ENCODE results near the gene RNF175.

RNF175 gene

DNA sequence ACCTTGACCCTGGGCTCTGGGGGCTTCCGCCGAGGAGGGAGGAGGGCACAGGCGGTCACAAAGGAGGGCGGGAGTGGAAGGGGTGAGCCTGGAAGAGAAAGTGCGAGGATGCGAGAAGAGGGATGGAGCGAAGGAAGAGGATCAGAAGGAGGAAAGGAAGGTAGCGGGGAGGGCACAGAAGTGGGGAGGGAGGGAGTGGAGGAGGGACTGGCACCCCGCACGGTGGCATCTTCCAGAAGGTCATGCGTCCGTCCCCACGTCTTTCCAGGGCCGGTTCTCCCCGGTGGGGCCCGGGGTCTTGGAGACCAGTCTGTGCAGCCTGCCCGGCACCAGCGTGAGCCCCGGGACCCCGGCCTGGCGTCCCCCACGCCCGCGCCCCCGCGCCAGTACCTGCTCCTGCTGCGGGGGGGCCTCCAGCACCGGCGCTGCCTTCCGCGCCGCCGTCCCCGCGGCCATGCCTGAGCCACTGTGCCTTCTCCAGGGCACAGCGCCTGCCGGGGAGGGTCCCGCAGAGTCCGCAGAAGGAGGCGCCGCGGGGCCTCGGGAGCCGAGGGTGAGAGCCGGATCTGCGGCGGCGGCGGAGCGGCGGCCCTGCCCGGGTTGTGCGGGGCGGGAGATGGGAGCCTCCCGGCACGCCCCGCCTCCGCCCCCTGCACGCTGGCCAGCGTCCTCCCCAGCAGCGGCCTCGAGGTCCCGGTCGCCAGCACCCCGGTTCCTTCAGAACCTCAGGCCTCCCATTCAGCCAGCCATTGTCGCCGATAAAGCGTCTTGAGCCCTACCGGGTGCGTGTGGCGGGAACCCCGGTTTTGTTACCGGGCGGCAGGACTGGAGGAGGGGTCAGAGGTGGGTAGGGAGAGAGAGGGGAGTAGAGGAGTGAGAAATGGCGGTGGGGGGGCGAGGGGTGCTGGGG lies at the start of gene RNF175:
RNF175 (minus strand) TSS at position 618 of the 910 bp plus-strand sequence; CDS start at position 456, 162 bp downstream.
- no peak for DNase-seq (ENCODE audit: low read depth, low spot score)

DNA sequence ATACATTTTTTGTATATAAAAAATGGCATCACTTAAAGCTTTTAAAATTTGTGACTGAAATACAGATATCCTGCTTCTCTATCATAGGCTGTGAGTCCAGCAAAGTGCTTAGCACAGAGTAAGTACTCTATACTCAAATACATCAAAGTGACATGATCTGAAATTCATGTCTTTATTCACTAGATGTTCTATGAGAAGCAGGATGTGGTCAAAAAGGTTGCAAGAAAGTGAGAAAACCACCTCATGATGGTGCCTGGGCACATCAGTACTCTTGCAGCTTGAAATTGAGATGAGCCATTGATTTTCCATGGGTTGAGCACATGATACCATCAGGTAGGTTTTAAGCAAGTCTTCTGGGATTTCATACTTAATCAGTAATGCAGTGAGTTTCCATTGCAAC lies 49.5 kb upstream of the RNF175 start:
- no peak for DNase-seq (ENCODE audit: low read depth, low spot score)

DNA sequence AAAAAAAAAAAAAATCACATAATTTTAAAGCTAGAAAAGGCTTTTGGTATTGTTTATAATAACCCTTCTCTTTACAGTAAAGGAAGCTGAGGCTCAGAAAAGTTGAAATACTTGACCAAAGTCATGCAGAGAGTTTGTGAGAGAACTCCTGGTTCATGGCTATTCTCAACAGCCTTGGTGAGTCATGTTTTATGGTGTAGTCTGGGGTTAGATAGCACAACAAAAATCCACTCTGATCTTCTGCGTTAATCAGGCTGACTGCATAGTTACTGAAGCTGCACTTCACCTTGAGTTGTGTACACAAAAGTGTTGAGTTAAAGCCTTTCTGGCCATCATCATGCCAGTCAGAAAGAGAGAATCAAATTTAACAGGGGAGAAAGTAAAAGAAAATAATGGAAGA lies 48.4 kb upstream of the RNF175 start:
- DNase-seq (ENCODE audit: low read depth, low spot score) = no peak

DNA sequence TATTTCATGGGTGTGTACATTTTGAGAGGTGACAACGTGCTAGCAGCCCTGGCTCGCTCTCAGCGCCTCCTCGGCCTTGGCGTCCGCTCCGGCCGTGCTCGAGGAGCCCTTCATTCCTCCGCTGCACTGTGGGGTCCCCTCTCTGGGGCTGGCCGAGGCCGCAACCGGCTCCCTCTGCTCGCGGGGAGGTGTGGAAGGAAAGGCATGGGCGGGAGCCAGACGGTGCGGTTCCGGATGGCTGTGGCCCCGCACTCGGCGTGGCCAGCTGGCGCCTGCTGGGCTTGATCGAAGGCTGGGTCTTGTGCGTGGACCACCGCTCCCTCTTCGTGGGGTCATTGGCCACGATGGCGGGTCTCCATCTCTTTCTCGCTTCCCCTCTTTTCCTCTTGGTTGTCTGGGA lies 46.2 kb upstream of the RNF175 start:
- DNase-seq (ENCODE audit: low read depth, low spot score) = no peak

DNA sequence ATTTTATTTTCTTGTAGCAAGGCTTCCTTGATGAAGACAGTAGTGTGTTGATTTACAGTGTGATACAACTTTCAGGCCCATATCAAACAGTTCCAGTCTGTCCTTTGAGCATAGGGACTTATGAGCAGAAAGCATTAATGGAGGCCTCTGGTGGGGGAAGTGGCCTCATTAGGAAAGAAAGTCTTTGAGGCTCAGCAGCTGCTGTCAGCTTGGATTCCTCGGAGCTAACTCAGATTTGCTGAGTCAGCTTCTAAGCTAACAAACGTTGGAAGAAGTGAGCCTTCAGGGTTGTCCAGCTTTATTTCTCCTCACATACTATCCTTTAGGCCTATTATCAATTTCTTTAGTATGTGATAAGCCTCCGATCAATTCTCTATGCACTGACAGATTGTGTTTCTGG lies 44.9 kb upstream of the RNF175 start:
- no peak for DNase-seq (ENCODE audit: low read depth, low spot score)

DNA sequence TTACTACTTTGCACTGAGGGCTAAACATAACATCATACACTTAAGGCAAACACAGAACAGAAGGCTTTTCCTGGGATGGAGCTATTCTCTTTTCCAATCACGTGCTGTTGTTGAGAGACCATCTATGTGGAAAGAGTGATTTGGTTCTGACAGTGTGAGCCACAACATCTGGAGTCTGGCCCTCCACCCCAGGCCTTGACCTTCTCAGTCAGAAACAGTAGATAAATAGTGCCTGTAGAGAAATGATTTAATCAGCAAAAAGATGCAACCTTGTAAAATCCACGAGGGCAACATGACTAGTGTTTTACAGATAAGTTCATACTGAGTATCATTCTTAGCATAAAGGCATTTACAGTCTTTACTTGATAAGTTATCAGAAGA lies 39.9 kb upstream of the RNF175 start:
- DNase-seq (ENCODE audit: low read depth, low spot score) = no peak

DNA sequence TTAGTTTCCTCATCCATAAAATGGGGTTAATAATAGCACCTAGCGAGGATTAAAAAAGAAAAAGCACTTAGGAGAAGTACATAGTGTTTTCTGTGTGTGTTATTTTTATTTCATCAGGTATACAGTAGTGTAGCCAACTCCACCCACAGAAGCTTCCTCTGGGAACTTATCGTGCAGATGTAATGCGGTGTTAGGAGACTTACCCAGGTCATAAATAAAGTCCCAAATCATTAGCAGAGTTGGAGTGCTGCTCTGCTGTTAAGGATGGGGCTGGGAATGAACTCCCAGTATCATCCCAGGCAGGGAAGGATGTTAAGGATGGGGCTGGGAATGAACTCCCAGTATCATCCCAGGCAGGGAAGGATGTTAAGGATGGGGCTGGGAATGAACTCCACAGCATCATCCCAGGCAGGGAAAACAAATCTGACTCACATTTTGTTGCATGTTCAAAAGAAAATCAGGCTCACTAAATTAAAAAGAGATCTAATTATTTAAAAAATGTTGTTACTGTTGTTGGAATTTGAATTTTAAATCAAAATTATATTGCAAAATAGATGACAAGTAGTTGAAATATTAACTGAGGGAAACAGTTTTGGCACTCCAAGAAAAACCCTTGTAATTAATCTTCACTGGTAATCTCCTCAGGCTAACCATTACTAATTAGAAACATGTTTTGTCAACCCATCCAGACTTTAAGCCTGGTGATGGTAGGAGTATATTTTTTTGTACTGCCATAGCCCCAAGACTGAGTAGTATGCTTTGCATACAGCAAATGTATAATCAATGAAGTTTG lies 39.3 kb upstream of the RNF175 start:
- no peak for DNase-seq (ENCODE audit: low read depth, low spot score)

DNA sequence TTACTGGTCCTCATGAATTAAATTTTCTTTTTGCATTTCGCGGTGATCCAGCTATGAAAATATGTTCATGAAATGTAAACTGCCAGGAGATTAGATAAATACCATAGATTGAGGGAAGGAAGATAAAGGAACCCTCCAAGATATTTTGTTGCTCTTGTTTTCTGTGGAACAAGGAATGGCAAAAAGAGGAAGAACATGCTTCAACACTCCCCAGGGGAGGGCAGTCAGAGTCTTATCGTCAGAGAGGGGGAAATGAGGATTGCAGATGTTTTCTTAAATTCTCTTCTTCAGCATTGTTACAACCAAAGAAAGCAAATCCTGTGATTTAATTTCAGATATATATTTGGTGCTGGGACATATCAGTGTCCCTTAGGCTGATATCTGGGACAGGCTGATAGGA lies 38.6 kb upstream of the RNF175 start:
- DNase-seq (ENCODE audit: low read depth, low spot score) = no peak

DNA sequence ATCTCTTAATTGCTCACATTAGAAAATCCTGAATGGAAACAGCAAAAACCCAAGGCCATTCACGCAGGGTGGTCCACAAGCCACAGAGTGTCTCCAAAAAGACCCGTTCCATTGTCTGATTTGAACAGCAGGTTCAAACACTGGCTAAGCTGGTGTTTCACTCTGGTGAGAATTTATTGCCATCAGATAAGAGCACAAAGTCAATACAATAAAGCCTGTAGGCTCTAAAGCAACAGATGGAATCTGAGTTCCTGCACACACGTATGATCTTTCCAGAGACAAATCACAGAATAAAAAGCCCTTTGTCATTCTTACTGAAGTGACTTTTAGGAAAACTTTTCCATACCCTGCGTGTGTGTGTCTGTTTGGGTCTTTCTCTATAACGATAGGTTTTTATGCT lies 34.2 kb upstream of the RNF175 start:
- no peak for DNase-seq (ENCODE audit: low read depth, low spot score)

DNA sequence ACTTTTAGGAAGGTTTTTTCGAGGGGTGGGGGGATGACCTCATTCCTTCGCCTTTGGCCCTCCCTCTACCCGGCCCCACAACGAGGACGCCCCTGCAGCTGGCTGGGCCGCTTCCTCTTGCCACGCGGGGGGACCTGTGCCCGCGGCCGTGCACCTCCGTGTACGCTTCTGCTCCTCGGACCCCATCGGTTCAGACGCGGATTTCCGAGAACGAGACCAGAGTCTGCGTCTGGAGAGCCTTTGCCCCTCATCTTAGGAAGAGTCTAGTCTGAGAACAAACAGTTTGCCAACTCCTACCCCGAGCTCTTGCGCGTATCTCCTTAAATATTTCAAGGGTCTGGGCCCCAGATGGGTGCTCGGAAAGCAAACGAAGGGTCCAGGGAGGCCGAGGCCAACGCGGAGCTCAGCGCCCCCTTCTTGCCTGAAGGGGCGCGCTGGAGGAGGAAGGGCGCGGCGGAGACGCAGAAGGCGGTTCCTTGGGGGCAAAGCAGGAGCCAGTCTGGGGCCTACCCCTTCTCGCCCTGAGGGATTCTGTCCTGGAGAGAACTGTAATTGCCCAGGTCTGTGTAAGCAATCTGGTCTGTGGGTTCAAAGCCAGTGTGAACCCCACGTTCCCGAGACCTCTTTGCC lies 32.9 kb upstream of the RNF175 start:
- no peak for DNase-seq (ENCODE audit: low read depth, low spot score)

DNA sequence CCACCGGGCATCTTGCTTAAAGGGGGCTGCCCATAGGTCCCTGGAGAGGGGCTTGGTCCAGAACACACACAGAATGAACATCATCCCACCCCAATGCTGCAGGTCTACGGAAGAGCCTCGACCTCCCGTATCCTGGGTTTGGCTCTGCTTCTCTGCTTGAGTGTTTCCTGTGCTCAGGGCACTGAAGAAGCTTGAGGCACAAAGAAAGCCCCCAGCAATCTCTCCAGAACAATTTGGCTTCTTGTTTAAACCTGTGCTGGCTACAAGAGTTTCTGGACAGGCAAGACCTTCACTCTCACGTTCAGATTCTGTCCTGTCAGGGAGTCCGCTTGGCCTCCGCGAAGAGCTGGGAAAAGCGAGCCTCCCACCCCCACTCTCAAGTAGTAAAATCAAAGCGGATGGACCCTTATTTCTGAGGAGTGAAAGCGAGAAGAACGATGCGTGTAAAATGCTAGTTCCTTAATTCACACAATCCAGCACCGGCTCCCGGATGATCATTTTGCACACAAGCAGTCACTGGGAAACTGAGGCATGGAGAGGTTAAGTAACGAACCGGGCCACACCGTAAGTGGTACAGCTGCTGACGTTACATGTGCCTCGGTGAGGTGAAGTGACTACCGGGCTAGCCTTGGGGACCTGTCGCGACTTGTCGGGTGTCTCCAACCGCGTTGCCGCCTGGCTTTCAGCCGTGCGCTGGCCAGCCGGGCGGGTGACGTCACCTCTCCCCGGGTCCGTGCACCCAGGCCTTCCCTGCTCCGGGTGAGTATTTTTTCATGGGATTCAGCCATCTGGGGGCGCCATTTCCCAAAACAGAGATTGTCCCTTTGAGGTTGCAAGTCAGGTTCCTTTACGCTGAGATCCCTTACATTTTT lies 32.2 kb upstream of the RNF175 start:
- no peak for DNase-seq (ENCODE audit: low read depth, low spot score)

DNA sequence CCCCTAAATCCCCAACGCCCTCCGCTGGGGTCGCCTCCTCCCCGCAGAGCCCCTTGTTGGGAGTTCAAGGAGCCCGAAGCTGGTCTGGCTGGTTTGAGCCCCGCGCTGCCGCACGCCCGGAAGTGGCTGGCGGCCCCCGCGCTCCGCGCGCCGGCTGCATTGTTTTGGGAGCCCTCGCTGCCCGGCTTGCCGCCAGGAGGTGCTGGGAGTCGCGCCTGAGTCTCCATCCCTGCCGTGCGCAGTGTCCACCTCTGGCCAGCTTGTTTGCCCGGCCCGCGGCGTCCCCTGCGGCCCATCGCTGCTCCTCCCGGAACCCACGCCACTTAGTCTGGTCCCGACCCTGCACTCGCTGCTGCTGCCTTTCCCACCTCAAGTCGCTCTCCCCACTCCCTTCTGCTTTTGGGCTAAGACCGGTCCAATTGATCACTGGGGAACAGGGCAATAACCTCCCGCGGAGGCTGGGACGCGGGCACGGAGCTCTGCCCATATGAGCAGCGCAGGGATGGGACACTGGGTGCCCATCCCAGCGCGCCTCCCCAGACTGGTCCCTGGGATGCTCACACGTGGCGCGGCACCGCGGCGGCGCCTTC lies 31.2 kb upstream of the RNF175 start:
- DNase-seq (ENCODE audit: low read depth, low spot score) = no peak

DNA sequence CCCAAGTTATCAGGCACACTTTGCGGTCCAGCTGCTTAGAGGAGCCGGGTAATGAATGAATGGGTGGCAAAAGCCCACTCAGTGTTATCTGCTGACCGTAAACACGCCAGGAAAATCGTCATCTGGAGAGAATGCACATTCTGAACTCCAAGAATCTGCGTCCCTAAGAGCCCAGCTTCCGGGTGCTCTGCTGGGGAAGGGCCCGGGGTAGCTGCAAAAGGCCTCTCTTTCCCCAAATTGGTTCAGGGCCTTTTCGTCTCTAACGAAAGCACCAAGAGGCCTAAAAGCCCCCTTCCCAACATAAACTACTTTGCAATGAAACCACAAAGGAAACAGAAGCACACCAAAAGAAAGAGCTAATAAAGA lies 30.7 kb upstream of the RNF175 start:
- DNase-seq (ENCODE audit: low read depth, low spot score) = no peak

DNA sequence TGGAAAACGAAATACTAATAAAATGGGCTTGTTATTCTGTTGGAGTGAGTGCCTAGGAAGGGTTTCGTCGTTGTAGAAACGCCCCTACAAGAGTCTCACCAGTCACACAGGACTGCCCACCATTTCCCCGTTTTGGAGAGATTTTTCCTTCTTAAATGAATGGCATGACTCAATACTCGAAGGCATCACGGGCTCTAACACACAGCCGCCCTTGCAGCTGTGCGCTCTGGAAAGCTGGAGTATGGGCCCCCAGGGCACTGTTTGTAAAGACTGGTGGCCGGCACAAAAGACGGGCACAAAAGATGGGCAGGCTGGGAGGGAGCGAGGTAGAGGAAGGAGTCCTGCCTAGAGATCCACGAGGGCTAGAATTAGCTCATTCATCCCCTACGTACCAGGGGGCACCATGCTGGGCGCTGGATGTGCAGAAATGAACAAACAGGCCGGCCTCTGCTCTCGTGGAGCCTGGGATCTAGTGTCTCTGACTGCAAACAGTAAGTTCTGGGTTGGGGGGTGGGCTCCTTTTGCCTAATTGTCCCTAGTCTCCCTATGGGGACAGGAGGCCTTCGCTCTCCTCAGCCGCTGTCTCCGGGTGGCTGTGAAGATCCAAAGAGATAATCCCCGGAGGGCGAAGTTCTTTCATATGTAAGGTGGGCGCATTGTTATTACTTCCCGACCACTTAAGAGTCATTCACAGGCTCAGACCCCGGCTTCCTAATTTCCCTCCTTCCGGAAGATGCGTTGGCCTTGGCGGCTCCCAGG lies 30.1 kb upstream of the RNF175 start:
- DNase-seq (ENCODE audit: low read depth, low spot score) = no peak

DNA sequence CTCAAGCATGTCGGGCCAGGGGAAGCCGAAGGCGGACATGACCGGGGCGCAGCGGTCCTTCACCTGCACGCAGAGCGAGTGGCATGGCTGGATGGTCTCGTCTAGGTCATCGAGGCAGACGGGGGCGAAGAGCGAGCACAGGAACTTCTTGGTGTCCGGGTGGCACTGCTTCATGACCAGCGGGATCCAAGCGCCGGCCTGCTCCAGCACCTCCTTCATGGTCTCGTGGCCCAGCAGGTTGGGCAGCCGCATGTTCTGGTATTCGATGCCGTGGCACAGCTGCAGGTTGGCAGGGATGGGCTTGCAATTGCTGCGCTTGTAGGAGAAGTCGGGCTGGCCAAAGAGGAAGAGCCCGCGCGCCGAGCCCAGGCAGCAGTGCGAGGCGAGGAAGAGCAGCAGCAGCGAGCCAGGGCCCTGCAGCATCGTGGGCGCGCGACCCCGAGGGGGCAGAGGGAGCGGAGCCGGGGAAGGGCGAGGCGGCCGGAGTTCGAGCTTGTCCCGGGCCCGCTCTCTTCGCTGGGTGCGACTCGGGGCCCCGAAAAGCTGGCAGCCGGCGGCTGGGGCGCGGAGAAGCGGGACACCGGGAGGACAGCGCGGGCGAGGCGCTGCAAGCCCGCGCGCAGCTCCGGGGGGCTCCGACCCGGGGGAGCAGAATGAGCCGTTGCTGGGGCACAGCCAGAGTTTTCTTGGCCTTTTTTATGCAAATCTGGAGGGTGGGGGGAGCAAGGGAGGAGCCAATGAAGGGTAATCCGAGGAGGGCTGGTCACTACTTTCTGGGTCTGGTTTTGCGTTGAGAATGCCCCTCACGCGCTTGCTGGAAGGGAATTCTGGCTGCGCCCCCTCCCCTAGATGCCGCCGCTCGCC lies 28.8 kb upstream of the RNF175 start, which contains the start of gene SFRP2:
SFRP2 (minus strand) TSS at position 671 of the 864 bp plus-strand sequence; CDS start at position 423, 248 bp downstream.
- no peak for DNase-seq (ENCODE audit: low read depth, low spot score)

DNA sequence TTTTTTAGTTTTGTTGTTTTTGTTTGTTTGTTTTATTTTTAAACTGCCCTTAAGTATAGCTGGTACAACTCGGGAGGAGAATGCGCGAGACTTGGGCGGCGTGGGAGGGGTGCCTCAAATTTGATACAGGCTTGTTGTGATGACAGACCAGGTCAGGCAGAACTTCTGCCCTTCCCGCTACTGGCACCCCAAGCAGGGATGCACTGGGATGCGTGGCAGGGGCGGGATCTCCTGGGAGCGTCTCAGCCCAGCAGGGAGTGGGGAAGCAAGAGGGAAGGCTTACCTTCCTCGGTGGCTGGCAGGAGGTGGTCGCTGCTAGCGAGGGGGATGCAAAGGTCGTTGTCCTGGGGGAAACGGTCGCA lies 28.2 kb upstream of the RNF175 start:
- DNase-seq (ENCODE audit: low read depth, low spot score) = no peak

DNA sequence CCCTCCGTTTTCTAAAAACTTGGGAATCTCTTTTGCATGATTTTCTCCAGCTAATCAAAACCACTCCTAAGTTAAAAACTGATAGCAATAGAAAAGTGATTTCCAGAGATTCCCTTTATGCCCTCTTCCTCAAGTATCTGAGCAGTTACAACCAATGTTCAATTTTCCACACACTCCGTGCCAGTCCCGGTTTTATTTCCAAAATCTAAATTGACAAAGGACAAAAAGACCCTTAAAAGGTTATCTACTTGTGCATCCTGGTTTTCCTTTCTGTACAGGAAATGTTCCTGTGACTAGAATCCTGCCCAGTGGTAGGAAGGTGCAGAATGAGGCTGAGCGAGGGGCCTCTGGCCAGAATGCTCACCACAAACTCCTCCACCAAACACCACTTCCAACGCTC lies 27.8 kb upstream of the RNF175 start:
- DNase-seq (ENCODE audit: low read depth, low spot score) = no peak

DNA sequence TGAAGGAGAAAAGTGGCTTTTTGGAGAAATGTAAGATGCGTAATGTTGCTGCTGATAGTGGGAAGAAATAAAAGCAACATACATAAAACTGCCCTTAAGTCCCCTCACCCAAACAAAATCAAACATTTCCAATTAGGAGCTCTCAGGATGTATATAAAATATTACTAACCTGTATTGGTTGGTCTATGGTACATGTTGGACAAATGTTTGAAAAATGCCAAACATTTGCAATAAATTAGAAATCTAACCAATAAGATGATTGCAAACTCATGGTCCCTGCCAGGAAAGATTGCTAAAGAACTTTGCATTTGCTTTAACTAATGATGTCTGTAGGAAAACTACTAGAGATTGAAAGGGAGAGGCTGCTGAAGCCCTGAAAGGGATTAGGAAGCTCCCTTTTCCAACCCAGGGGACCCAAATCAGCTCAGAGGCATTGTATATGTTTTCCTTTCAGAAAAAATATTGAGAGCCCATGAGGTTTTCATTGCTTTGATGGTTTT lies 27.3 kb upstream of the RNF175 start:
- DNase-seq (ENCODE audit: low read depth, low spot score) = no peak

Measured in brain pericyte (primary cell).